NCI-H226 (cell line): ENCODE results near the gene TLE2.

Source experiments
- DNase-seq: peaks from one replicate; pipeline ENCODE4 v3.0.0-alpha.2; 2015

Gene TLE2

GRCh38 chr19:3036119-3036976, 7.3 kb upstream of the TLE2 start:
- peak; percentile 86 for DNase-seq

DNA sequence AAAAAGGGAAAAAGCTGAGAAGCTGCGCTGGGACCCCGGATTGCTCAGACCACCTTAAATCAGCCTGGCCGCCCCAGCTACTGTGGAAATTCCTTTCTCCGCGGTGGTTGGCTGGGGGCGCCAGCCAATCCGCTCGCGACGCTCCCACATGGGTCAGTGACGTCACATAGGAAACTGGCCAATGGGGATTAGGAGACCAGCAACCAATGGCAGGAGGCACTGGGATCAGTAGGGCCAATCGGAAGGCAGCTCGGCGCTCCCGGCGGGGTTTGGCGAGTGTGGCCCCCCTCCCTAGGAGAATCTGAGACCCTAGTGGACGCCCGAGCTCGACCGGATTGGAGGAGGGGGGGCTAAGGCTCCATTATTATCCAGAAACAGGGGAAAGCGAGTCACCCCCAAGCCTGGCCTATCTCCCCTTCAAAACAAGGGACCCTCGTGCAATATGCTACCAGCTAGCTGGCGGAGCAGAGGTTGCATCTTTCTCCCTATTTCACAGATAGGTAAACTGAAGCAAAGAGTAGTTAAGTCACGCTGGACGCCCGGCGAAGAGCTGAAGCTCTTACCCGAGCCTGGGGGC, 6.5 kb upstream of the TLE2 start:
- peak; percentile 98 for DNase-seq

DNA sequence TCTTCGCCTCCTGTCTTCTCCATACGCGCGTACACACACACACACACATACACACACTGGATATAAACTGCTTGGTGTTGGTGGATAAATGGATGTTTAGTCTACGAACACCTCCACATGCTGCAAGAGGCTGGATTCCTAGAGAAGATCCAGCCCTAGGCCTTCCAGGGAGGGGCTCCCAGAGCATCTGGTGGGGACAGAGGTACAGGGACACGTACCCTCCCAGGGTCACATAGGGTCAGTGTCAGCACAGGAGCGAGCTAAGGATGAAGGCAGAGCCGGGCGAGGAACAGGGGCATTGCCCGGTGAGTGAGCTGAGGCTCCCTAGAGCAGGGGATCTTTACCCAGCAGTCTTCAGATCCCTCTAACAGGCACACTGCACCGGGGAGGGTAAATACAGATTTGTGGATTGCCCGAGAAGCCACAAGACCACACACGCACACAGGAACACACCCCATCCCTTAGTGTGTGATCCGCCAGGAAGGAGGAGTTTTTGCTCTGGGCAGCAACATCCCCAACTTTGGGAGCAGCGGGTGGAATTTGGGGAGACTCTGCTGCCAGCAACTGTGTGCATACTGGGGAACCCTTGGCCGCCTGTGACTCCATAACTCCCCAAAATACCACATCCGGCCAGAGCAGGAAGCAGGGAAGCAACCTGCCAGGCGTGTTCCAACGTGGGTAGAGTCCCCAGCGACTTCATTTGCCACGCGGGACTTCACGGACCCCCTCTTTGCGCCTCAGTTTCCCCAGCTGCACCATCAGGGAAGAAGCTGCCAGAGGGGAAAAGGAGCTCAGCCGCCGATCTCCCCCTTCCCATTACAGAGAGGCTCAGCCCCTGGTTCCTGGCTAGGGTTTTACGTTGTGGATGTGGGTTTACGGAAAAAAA, 5.8 kb upstream of the TLE2 start:
- DNase-seq = peak; percentile 66

GRCh38 chr19:3034406-3034655, 5.3 kb upstream of the TLE2 start:
- peak; percentile 35 for DNase-seq

DNA sequence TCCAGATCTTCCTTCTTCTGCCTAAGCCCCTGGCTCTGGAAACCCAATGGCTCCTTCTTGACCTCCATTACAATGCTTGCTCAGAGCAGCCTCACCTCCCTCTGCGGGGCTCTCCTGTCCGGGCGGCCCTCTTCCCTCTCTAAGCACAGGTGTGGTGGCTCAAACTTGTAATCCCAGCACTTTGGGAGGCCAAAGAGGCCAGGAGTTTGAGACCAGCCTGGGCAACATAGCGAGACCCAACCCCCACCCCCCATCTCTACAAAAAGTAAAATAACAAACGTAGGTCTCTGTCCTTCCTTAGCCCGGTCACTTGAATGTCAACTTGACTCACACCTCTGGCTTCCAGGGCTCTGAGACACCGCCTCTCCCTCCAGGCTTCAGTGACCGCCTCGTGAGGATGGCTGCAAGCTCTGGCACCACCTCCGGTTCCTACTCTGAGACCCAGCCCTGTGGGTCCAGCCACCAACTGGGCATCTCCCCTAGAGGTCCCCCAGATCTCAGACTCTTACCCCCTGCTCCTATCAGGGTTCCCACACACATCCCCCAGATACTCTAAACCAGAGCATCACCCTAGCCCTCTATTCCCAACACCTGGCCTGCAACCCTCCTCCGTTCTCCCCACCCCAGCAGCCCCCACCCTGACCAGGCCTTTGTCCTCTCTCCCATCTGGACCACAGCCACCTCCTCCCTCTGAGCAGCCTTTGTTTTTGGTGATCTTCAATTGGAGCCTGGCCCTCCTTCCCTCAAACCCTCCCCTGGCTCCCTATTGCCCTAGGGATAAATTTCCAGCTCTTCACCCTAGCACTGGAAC, 4.7 kb upstream of the TLE2 start:
- DNase-seq = no peak

DNA sequence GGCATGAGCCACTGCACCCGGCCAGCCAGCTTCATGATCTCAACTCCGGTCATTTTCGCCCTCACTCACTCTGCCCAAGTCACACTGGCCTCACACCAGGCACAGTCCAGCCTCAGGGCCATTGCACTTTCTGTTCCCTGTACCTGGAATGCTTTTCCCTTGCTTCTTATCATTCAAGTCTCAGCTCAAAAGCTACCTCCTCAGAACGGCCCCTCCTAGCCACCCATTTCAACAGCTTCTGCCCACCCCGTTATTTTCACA, 2.5 kb upstream of the TLE2 start:
- DNase-seq = no peak

DNA sequence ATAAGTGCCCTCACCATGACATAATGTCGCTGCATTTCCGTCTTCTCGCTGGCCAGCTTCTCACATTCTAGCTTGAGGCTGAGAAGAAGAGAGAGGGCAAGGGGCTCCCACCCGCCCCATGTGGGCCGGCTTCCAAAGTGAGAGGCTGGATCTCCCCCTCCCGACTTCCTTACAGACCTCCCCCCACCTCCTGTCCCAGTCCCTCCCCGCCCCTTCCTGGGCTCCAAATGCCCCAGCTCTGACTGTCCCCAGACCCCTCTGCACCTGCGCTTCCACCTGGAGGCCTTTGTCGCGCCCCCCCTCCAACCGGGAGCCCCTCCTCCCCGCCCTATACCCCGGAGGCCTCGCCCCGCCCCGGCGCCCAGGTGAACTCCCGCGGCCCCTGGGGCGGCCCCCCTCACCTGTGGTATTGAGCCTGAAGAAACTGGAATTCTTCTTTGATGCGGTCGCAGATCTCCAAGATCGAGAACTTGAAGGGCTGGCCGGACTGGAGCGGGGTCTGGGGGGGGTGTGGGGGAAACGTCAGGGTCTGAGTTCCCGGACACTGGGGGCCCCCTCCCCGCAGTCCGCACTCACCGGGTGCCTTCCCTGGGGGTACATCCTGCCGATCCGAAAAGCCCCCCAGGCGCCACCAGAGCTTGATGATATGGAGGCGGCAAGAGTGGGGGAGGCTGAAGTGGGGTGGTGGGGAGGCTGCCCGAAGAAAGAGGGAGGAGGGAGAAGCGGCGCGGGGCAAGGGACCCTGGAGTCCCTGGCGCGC, 595 bp downstream of the TLE2 start:
- DNase-seq = no peak

DNA sequence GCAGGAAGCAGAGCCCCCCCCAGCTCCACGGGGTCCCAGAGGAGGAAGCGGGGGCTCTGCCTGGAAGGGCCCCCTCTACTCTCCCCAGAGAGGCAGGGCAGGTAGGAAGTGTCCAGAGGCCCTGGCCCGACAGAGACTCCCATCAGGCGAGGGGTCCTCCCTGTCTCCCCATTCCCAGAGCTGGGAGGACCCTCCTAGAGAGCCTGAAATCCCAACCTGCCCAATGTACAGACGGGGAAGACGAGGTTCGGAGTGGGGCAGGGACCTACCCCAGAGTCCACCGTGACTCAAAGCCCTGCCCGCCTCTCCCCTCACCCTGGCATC, 1.1 kb downstream of the TLE2 start:
- no peak for DNase-seq

DNA sequence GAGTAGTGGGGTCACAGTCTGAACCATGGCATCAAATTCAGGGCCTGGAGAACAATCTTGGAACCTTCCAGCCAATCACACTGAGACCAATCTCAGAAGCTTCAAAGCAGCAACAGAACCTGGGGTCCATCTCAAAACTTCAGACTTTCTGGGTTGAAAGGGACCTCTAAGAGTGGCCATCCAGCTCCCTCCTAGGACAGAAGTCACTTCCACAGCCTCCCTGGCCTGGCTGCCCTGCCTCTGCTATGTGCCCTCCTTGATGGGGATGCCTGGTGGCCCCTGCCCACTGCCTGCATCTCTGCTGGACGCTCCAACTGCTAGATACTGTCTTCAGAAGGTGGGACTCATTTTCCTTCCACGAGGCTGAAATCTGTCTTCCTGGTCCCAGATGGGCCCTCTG, 1.8 kb downstream of the TLE2 start:
- no peak for DNase-seq

GRCh38 chr19:3026768-3027167, 2.3 kb downstream of the TLE2 start:
- no peak for DNase-seq

- DNase-seq = no peak
Measured at GRCh38 chr19:3025549-3025886, 3.6 kb downstream of the TLE2 start.

DNA sequence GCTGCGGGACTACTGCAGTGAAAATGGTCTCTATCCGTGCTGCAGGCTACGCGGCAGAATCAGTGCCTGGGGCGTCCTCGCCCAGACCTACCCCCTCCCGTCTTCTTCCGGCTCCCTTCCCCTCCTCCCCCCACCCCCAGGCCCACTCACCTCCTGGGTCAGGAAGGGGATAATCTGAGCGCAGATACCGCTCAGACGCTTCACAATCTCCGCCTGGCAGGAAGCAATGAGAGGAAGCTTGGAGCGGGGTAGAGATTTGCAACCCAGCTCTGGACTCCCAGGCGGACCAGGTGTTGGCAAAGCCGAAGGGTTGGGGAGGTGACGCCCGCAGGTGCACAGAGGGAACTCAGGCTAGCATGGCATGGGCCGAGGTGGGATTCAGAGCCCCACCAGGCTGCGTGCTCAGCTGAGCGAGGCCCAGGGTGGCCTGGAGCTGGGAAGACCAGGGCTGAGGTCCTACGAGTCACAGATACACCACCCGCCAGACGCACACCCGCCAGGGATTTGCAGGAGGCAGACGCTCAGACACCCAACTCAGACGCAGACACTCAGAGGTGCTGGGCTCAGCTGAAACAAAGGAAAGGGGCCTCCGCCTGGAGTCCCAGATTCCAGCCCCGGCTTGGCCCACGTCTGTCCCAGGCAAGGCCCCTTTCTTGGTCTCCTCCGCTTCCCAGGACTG, 4.1 kb downstream of the TLE2 start:
- DNase-seq = no peak

GRCh38 chr19:3024509-3024869, 4.6 kb downstream of the TLE2 start:
- no peak for DNase-seq

DNA sequence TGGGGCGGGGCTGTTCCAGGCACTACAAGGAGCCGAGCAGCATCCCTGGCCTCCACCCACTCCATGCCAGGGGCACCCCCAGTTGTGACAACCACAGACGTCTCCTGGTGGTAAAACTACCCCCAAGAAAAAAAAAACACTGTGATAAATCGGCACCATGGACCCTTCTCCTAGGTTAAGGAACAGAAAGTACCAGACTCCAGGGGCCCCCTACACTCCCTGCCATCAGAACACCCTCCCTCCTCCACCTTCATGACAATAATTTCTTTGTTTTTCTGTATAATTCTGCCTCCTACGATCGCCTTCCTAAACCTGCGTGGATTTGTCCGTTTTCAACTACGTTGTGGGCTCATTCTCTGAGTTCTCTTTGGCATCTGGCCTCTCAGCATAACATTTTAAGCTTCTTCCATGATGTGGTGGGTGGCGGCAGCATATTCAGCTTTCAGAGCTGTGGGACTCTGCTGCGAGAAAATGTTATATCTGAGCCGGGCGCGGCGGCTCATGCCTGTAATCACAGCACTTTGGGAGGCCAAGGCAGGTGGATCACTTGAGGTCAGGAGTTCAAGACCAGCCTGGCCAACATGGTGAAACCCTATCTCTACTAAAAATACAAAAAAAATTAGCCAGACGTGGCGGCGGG, 8.6 kb downstream of the TLE2 start:
- no peak for DNase-seq

DNA sequence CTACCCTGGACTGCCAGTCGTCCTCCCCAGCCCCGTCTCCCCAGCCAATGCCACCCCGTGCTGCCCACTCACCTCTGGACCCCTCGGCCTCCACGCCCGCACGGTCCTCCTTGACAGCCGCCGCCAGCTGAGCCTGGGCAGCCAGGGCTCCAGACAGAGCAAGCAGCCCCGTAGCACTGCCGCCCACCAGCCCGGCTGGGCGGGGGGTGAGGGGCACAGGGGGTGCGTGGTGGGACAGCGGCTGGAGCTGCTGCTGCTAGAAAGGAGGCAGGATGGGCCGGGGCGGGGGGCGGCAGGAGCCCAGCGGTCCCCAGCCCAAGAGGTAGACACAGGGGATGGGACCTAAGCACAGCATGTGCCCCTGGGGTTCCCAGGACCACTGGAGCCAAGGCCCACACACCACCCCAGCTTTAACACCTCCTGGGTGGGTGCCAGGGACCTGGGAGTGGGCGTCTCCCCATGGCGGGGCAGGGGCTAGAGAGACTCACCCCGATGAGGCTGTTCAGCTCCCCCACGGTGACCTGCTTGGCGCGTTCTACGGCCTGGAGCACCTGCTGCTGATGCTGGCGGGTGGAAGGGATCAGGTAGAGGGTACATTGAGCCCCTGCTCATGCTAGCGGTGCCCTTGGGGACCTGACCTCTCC, 9.7 kb downstream of the TLE2 start:
- DNase-seq = no peak

DNA sequence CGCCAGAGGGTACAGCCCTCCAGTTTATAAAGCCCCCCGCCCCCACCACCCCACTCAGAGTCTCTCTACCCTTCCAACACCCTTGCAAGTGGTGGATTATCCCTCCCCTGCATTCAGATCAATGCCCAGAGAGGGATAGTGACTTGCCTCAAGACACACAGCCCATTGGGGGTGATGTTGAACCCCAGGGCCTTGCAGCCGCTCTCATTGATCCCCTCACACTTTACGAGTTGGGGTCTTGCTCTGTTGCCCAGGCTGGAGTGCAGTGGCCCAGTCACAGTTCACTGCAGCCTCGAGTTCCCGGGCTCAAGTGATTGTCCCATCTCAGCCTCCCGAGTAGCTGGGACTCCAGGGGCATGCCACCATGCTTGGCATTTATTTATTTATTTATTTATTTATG, 11.2 kb downstream of the TLE2 start:
- no peak for DNase-seq

DNA sequence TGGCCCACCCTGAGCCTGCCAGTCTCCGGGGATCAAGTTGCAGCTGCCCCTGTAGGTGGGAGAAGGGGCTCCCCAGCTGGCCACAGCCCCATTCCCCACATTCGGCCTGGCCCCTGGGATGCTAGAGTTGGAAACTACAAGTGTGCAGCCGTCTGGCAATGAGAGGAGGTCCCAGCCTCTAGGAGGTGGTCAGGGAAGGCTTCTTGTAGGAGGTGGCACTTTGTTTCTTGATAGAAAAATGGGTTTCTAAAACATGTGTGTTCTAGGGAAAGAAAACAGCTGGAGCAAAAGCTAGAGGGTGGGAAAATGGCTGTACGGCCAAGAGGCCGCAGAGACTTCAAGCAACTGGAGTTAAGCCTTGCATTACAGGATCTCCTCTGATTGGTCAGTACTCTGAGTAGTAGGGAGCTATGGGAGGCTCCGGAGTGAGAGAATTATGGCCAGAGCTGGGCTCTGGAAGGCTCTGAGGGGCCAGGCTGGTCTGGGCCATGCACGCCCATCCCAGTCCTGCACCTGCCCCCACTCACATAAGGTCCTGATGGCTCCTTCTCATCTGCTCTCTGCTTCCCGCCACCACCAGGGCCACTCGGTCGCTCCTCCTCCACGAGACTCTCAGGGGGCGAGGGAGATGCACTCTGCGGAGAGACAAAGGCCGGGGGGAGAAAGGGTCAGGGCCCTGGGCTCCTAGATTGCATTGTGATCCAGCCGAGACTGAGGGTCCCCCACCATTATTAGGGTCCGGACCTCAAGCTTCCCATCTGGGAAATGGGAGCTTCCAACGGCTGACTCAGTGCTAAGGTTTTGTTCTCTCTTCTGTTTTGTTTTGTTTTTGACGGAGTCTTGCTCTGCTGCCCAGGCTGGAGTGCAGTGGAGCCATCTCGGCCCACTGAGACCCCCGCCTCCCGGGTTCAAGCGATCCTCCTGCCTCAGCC, 13.7 kb downstream of the TLE2 start:
- no peak for DNase-seq

- DNase-seq = no peak
Measured at GRCh38 chr19:3014135-3014534, 14.9 kb downstream of the TLE2 start.

GRCh38 chr19:3013263-3013725, 15.8 kb downstream of the TLE2 start:
- no peak for DNase-seq

GRCh38 chr19:3012621-3013262, 16.3 kb downstream of the TLE2 start:
- DNase-seq = no peak
